Measurements from ENCODE around the gene SHFL.

Gene SHFL

DNA sequence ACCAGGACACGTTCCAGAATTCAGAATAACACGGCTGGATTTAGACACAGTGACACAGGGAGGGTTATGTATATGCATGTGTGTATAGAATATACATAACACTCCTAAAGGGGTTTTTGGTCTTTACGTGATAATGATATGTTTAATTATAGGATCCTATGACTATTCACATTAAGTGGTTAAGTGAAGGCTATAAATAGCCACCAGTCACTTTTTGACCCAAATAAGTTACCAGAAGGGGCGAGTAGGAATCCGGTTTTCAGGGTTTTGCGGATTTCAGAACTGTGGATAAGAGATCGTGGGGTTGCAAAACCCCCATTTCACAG lies 9.5 kb downstream of the SHFL start:
- H3K36me3 ChIP-seq (ENCODE audit: control insufficient read depth, low read length) = peaks cover 15% of the 10 kb centered on the region
- peak overlapping the region; percentile 57 for H3K4me2 ChIP-seq (ENCODE audit: low read length)
- H3K4me1 ChIP-seq (ENCODE audit: control insufficient read depth, low read length) = peaks cover 62% of the 10 kb centered on the region
- peak overlapping the region; percentile 27; the same call in 1 of the 2 replicates for H3K4me3 ChIP-seq (ENCODE audit: low read length)
- peaks cover 16% of the 10 kb centered on the region for H3F3A ChIP-seq (ENCODE audit: control insufficient read depth, insufficient read depth)
- TF ChIP-seq, protein P1, sequence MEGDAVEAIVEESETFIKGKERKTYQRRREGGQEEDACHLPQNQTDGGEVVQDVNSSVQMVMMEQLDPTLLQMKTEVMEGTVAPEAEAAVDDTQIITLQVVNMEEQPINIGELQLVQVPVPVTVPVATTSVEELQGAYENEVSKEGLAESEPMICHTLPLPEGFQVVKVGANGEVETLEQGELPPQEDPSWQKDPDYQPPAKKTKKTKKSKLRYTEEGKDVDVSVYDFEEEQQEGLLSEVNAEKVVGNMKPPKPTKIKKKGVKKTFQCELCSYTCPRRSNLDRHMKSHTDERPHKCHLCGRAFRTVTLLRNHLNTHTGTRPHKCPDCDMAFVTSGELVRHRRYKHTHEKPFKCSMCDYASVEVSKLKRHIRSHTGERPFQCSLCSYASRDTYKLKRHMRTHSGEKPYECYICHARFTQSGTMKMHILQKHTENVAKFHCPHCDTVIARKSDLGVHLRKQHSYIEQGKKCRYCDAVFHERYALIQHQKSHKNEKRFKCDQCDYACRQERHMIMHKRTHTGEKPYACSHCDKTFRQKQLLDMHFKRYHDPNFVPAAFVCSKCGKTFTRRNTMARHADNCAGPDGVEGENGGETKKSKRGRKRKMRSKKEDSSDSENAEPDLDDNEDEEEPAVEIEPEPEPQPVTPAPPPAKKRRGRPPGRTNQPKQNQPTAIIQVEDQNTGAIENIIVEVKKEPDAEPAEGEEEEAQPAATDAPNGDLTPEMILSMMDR (IDR thresholded peaks at IDR 0.05; ENCODE audit: low read depth, low read length, poor library complexity, severe bottlenecking) = no peak
- TF ChIP-seq EZH2phosphoT487 (IDR thresholded peaks at IDR 0.05; ENCODE audit: borderline replicate concordance, low read length) = no peak
- H3K9me3 ChIP-seq (ENCODE audit: control insufficient read depth, insufficient read depth, low read length) = no peaks in the 10 kb centered on the region
- no peak overlapping the region for H3K27ac ChIP-seq (ENCODE audit: low read depth, low read length)
- no peaks in the 10 kb centered on the region for H3K27me3 ChIP-seq (ENCODE audit: control insufficient read depth, low read length)
- peaks cover 4% of the 10 kb centered on the region for H3K79me2 ChIP-seq (ENCODE audit: control insufficient read depth, low read length)
- H4K20me1 ChIP-seq (ENCODE audit: control insufficient read depth, insufficient read depth, low read depth, low read length) = no peaks in the 10 kb centered on the region
- H3K9me2 ChIP-seq (replicated peaks; ENCODE audit: control insufficient read depth, low read length) = no peaks in the 10 kb centered on the region

DNA sequence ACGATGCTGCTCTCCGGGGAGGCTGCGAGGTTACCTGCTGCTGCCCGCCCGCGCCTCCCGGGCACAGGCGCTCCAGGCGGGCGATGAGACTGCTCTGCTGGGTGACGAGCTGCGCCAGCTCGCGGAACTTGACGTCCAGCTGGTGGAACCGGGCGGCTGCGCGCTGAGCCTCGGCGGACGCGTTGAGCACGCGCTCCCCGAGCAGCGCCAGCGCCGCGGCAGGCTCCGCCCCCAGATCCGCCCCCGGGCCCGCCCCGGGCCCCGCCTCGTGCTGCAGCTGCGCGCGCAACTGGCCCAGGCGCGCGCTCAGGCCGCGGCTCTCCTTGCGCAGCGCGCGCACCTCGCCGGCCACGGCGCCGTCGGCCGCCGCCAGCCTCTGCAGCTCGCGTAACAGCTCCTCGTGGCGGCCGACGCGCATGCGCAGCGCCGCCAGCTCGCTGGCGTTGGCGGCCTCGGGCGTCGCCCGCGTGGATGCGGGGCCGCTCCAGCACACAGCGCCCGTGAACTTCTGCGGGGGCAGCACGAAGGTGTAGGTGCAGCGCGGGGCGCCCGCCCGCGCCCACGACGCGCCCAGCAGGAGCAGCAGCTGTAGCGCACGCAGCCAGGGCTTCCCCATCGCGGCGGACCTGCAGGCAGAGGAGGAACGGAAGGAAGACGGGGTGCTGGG lies 10.0 kb downstream of the SHFL start:
- H3K9me3 ChIP-seq (ENCODE audit: control insufficient read depth, insufficient read depth, low read length) = no peaks in the 10 kb centered on the region
- H4K20me1 ChIP-seq (ENCODE audit: control insufficient read depth, insufficient read depth, low read depth, low read length) = no peaks in the 10 kb centered on the region
- H3K4me1 ChIP-seq (ENCODE audit: control insufficient read depth, low read length) = peaks cover 63% of the 10 kb centered on the region
- no peaks in the 10 kb centered on the region for H3K9me2 ChIP-seq (replicated peaks; ENCODE audit: control insufficient read depth, low read length)
- peaks cover 13% of the 10 kb centered on the region for H3F3A ChIP-seq (ENCODE audit: control insufficient read depth, insufficient read depth)
- H3K4me3 ChIP-seq (ENCODE audit: low read length) = peak overlapping the region; percentile 75
- H3K27ac ChIP-seq (ENCODE audit: low read depth, low read length) = peak overlapping the region; percentile 43
- peaks cover 4% of the 10 kb centered on the region for H3K79me2 ChIP-seq (ENCODE audit: control insufficient read depth, low read length)
- no peaks in the 10 kb centered on the region for H3K27me3 ChIP-seq (ENCODE audit: control insufficient read depth, low read length)
- peaks cover 15% of the 10 kb centered on the region for H3K36me3 ChIP-seq (ENCODE audit: control insufficient read depth, low read length)
- no peak for TF ChIP-seq EZH2phosphoT487 (IDR thresholded peaks at IDR 0.05; ENCODE audit: borderline replicate concordance, low read length)
- TF ChIP-seq, protein P1 (IDR thresholded peaks at IDR 0.05; ENCODE audit: low read depth, low read length, poor library complexity, severe bottlenecking) = no peak
- peak overlapping the region; percentile 94 for H3K4me2 ChIP-seq (ENCODE audit: low read length)

GRCh38 chr19:10096615-10096963 lies 10.5 kb downstream of the SHFL start:
- Histone ChIP-seq H3K36me3 (ENCODE audit: control insufficient read depth, low read length) (peaks cover 15% of the 10 kb centered on the region), H3K9me3 (ENCODE audit: control insufficient read depth, insufficient read depth, low read length) (no peaks in the 10 kb centered on the region), H3K27me3 (ENCODE audit: control insufficient read depth, low read length) (no peaks in the 10 kb centered on the region), H3K4me3 (ENCODE audit: low read length) (peak overlapping the region; percentile 75), H3K4me2 (ENCODE audit: low read length) (peak overlapping the region; percentile 94), H3K79me2 (ENCODE audit: control insufficient read depth, low read length) (peaks cover 4% of the 10 kb centered on the region), H3K4me1 (ENCODE audit: control insufficient read depth, low read length) (peaks cover 63% of the 10 kb centered on the region), H3K27ac (ENCODE audit: low read depth, low read length) (peak overlapping the region; percentile 43), H4K20me1 (ENCODE audit: control insufficient read depth, insufficient read depth, low read depth, low read length) (no peaks in the 10 kb centered on the region), H3F3A (ENCODE audit: control insufficient read depth, insufficient read depth) (peaks cover 16% of the 10 kb centered on the region), H3K9me2 (replicated peaks; ENCODE audit: control insufficient read depth, low read length) (no peaks in the 10 kb centered on the region)
- TF ChIP-seq, protein P1 (IDR thresholded peaks at IDR 0.05; ENCODE audit: low read depth, low read length, poor library complexity, severe bottlenecking) = no peak

Measured in DOHH2 (cell line).